ENCODE results near the gene ACP2.
"Not testable (repeated sequence)": the region's sequence is repeated elsewhere in the genome, so short reads cannot be mapped to it uniquely, and the experiment has no call there.

The ACP2 gene

DNA sequence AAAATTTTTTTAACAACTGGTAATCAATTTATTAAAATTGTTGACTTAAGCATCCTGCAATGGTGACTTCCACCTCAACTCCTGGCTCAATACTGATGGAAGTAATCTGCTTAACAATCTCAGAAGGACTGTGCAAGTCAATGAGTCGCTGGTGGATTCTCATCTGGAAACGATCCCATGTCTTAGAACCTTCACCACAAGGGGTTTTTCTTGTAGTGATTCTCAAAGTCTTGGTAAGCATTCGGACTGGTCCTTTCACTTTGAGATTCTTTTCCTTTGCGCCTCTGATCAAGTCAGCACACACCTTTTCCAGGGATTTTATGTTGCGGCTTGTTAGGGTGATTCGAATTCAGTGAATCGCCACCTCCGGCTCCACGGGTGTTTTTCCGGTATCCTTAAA, 57.5 kb downstream of the ACP2 start:
- DNase-seq: not testable (repeated sequence)

Data from NCI-H187 treated with DMSO at 0.1 percent for 48 hours (cell line).